HepG2 (cell line): ENCODE results near the gene EPHB3. TPM values are rescaled to one million over a fixed set of nuclear protein-coding genes. Genes with fewer than 3 reads are reported as not detected.

ENCODE experiments used
- ATAC-seq: fragments of 200-7000 bp; cut with Tn5 transposase; 3 replicates; pipeline ENCODE4 v1.9.1; 2020; ENCODE audit warnings: mild to moderate bottlenecking, moderate library complexity
- BruUV-seq: library from RNA; stranded (reverse); fragments of 400-500 nt; replicated peaks from 2 replicates; lab custom pipeline; 2021; lab: Mats Ljungman, UMichigan
- CTCF ChIA-PET: fragments of 300-600 bp; formaldehyde crosslinking; extraction: SDS; loops from one replicate; lab custom pipeline; 2021; ENCODE audit warnings: low total read pairs, inconsistent platforms, low intra/inter-chr PET ratio; lab: Yijun Ruan, JAX
- POLR2A ChIA-PET: fragments of 350-600 bp; sonication (Branson Sonifier 250); formaldehyde crosslinking; loops from one replicate; lab custom pipeline; 2020; ENCODE audit warnings: antibody characterized with exemption, inconsistent platforms; lab: Yijun Ruan, JAX
- DNase-seq: peaks from one replicate; pipeline ENCODE4 v3.0.0-alpha.2; 2015; ENCODE audit warnings: low spot score
- FAIRE-seq: peaks from 3 replicates; lab custom pipeline; 2011; peaks lifted over from hg19 to GRCh38; lab: Jason Lieb, UNC
- H2AFZ ChIP-seq: one replicate; pipeline ENCODE4 v1.6.1; 2011; ENCODE audit warnings: low read length, inconsistent platforms
- H3K27ac ChIP-seq: fragments of 300-600 bp; 3 replicates; pipeline ENCODE4 v1.8.0; 2011; ENCODE audit warnings: mixed run types, mild to moderate bottlenecking, mixed read lengths, low read length, inconsistent platforms; ENCODE audit not compliant: insufficient read depth; ENCODE audit errors: extremely low read length
- H3K27me3 ChIP-seq, 2 experiments: fragments of 200-600 bp in 1 of 2; 2 replicates in 1 of 2; 3 replicates in 1 of 2; pipeline versions ENCODE4 v1.6.0 to v1.8.0; 2011; ENCODE audit warnings: low read length in 2 of 2, mild to moderate bottlenecking in 2 of 2, moderate library complexity in 2 of 2, inconsistent platforms in 1 of 2; ENCODE audit not compliant: insufficient read depth in 2 of 2, control insufficient read depth in 1 of 2
- H3K36me3 ChIP-seq, 2 experiments: fragments of 200-600 bp in 1 of 2; replicated peaks in 1 of 2; 2 replicates in 1 of 2; 3 replicates in 1 of 2; pipeline versions ENCODE4 v1.5.1 to v1.8.0; 2011; ENCODE audit warnings: low read length in 2 of 2, inconsistent platforms in 1 of 2; ENCODE audit not compliant: insufficient read depth in 2 of 2, control insufficient read depth in 1 of 2
- H3K4me1 ChIP-seq: 2 replicates; pipeline ENCODE4 v1.5.1; 2012; ENCODE audit warnings: low read length, inconsistent platforms; ENCODE audit not compliant: insufficient read depth
- H3K4me2 ChIP-seq: 2 replicates; pipeline ENCODE4 v1.6.0; 2011; ENCODE audit warnings: low read depth, low read length, inconsistent platforms
- H3K4me3 ChIP-seq, 3 experiments: fragments of 200-600 bp in 1 of 3; sonication (generic), shearing (Covaris generic) in 1 of 3; replicated peaks in 1 of 3; 2 replicates each; pipeline ENCODE4 v1.5.1; 2011 to 2016; ENCODE audit warnings: low read length in 3 of 3, inconsistent platforms in 2 of 3, low read depth in 2 of 3, mild to moderate bottlenecking in 2 of 3, control low read depth in 1 of 3, mixed read lengths in 1 of 3; ENCODE audit not compliant: insufficient read depth in 1 of 3
- H3K79me2 ChIP-seq: one replicate; pipeline ENCODE4 v1.6.1; 2011; ENCODE audit warnings: low read length, inconsistent platforms; ENCODE audit not compliant: insufficient read depth
- H3K9ac ChIP-seq: 2 replicates; pipeline ENCODE4 v1.6.0; 2011; ENCODE audit warnings: mild to moderate bottlenecking, low read depth, low read length, inconsistent platforms; ENCODE audit not compliant: insufficient read depth
- H3K9me3 ChIP-seq: 2 replicates; pipeline ENCODE4 v1.5.1; 2012; ENCODE audit warnings: mild to moderate bottlenecking, low read length
- H4K20me1 ChIP-seq: 2 replicates; pipeline ENCODE4 v1.6.0; 2011; ENCODE audit warnings: inconsistent platforms, mild to moderate bottlenecking, low read length, moderate library complexity; ENCODE audit not compliant: insufficient read depth
- ERF ChIP-seq: IDR thresholded peaks from 2 replicates; pipeline ENCODE4 v1.6.1; 2018; ENCODE audit warnings: missing biosample characterization, missing genetic modification reagents
- KLF12 ChIP-seq: sonication (generic); formaldehyde crosslinking; IDR thresholded peaks from 2 replicates; pipeline ENCODE4 v1.4.0; 2020; ENCODE audit warnings: missing genetic modification reagents, borderline replicate concordance
- MED8 ChIP-seq: sonication (generic); formaldehyde crosslinking; IDR thresholded peaks from 2 replicates; pipeline ENCODE4 v1.8.1; 2023; ENCODE audit warnings: mild to moderate bottlenecking, missing genetic modification reagents; ENCODE audit not compliant: insufficient replicate concordance
- MIER3 ChIP-seq: IDR thresholded peaks from 2 replicates; pipeline ENCODE4 v1.6.1; 2016; ENCODE audit warnings: missing compliant biosample characterization, borderline replicate concordance
- NFKBIZ ChIP-seq: IDR thresholded peaks from 2 replicates; pipeline ENCODE4 v1.6.1; 2018; ENCODE audit warnings: missing genetic modification reagents, missing compliant biosample characterization
- TOPORS ChIP-seq: sonication (generic); formaldehyde crosslinking; IDR thresholded peaks from 2 replicates; pipeline ENCODE4 v1.8.0; 2023; ENCODE audit warnings: mild to moderate bottlenecking, missing genetic modification reagents
- ZBTB25 ChIP-seq: IDR thresholded peaks from 2 replicates; pipeline ENCODE4 v1.6.1; 2018; ENCODE audit warnings: missing genetic modification reagents
- ZFP62 ChIP-seq: sonication (generic); formaldehyde crosslinking; IDR thresholded peaks from 2 replicates; pipeline ENCODE4 v1.4.0; 2020; ENCODE audit warnings: missing genetic modification reagents
- ZNF124 ChIP-seq: sonication (generic); formaldehyde crosslinking; IDR thresholded peaks from 2 replicates; pipeline ENCODE4 v1.4.0; 2020; ENCODE audit warnings: missing genetic modification reagents
- ZNF263 ChIP-seq: sonication (generic); formaldehyde crosslinking; IDR thresholded peaks from 2 replicates; pipeline ENCODE4 v1.4.0; 2020; ENCODE audit warnings: missing genetic modification reagents
- ZNF362 ChIP-seq: sonication (generic); formaldehyde crosslinking; IDR thresholded peaks from 2 replicates; pipeline ENCODE4 v1.4.0; 2020; ENCODE audit warnings: missing genetic modification reagents, mild to moderate bottlenecking, borderline replicate concordance
- ZNF562 ChIP-seq: sonication (generic); formaldehyde crosslinking; IDR thresholded peaks from 2 replicates; pipeline ENCODE4 v1.8.0; 2022; ENCODE audit warnings: missing genetic modification reagents, borderline replicate concordance
- ZSCAN20 ChIP-seq: sonication (generic); formaldehyde crosslinking; IDR thresholded peaks from 2 replicates; pipeline ENCODE4 v1.4.0; 2020; ENCODE audit warnings: missing genetic modification reagents, mild to moderate bottlenecking, borderline replicate concordance
- ZSCAN29 ChIP-seq: sonication (generic); formaldehyde crosslinking; conservative IDR thresholded peaks from 2 replicates; pipeline ENCODE4 v1.4.0; 2020; ENCODE audit warnings: mild to moderate bottlenecking, missing genetic modification reagents
- WGBS: methylation state at CpG from one replicate; pipeline ENCODE4 v1.1.6; 2017; ENCODE audit warnings: low lambda C conversion rate; 5-methylcytosine and 5-hydroxymethylcytosine counted together
- in situ Hi-C: cut with HindIII; loops from 2 replicates; pipeline ENCODE4 v1.10.0; 2017; ENCODE audit warnings: low pct_unique_long_range_greater_than_20kb; ENCODE audit not compliant: extremely low pct_ligation_motif_present
- intact Hi-C: fragments of 100-400 bp; cut with micrococcal nuclease; formaldehyde crosslinking; loops from one replicate; pipeline ENCODE4 v1.10.0; 2022; ENCODE audit not compliant: unreplicated experiment
- polyA plus RNA-seq, 8 experiments: library from polyadenylated mRNA; depleted of rRNA in 3 of 8; stranded (reverse) in 7 of 8; unstranded in 1 of 8; fragments of >200 nt; fragmentation: Illumina TruSeq in 4 of 8; extraction: Trizol in 4 of 8; gene quantifications; 2 replicates each; pipeline versions ENCODE4 v1.2.1 to v1.2.3, GENCODE V29; 2011 to 2016; ENCODE audit warnings: low read depth in 4 of 8, missing spikeins in 1 of 8, mixed read lengths in 1 of 8; ENCODE audit not compliant: insufficient read depth in 1 of 8
- total RNA-seq, 5 experiments: library from RNA; depleted of rRNA; stranded (reverse); fragments of >200 nt; fragmentation: Illumina TruSeq; extraction: Trizol; gene quantifications; 2 replicates each; pipeline ENCODE4 v1.2.3, GENCODE V29; 2016; ENCODE audit warnings: low read depth in 1 of 5
- TF ChIP-seq, protein P1 (sequence below), 2 experiments: sonication (generic) in 1 of 2; formaldehyde crosslinking in 1 of 2; IDR thresholded peaks; 2 replicates each; pipeline versions ENCODE4 v1.4.0 to v1.6.1; 2018 to 2020; ENCODE audit warnings: missing genetic modification reagents in 2 of 2, borderline replicate concordance in 1 of 2, low read depth in 1 of 2, mild to moderate bottlenecking in 1 of 2, missing biosample characterization in 1 of 2
- TF ChIP-seq, protein P2 (sequence below): sonication (generic); formaldehyde crosslinking; IDR thresholded peaks from 2 replicates; pipeline ENCODE4 v1.4.0; 2020; ENCODE audit warnings: missing genetic modification reagents

EPHB3 gene
- total and polyA plus RNA-seq, 2 of the 13 experiments (the other 11 are each of a cell fraction or from before 2014, with no cell fraction given) = 0.01 TPM; not detected in 1

GRCh38 chr3:184567946-184568559 is 6.5 kb downstream of the EPHB3 start (continued):
- TF ChIP-seq, protein P1, sequence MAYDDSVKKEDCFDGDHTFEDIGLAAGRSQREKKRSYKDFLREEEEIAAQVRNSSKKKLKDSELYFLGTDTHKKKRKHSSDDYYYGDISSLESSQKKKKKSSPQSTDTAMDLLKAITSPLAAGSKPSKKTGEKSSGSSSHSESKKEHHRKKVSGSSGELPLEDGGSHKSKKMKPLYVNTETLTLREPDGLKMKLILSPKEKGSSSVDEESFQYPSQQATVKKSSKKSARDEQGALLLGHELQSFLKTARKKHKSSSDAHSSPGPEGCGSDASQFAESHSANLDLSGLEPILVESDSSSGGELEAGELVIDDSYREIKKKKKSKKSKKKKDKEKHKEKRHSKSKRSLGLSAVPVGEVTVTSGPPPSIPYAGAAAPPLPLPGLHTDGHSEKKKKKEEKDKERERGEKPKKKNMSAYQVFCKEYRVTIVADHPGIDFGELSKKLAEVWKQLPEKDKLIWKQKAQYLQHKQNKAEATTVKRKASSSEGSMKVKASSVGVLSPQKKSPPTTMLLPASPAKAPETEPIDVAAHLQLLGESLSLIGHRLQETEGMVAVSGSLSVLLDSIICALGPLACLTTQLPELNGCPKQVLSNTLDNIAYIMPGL (CRISPR knock-in tag; IDR thresholded peaks at IDR 0.05; ENCODE audit: borderline replicate concordance in 1 of 2, low read depth in 1 of 2) = no peak
- no peak for TF ChIP-seq MIER3 (CRISPR knock-in tag)
- TF ChIP-seq, protein P2, sequence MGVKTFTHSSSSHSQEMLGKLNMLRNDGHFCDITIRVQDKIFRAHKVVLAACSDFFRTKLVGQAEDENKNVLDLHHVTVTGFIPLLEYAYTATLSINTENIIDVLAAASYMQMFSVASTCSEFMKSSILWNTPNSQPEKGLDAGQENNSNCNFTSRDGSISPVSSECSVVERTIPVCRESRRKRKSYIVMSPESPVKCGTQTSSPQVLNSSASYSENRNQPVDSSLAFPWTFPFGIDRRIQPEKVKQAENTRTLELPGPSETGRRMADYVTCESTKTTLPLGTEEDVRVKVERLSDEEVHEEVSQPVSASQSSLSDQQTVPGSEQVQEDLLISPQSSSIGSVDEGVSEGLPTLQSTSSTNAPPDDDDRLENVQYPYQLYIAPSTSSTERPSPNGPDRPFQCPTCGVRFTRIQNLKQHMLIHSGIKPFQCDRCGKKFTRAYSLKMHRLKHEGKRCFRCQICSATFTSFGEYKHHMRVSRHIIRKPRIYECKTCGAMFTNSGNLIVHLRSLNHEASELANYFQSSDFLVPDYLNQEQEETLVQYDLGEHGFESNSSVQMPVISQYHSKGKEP (CRISPR knock-in tag) = no peak
- no peak for TF ChIP-seq ZBTB25 (CRISPR knock-in tag)
- no peak for TF ChIP-seq ZNF124 (CRISPR knock-in tag)
- no peak for TF ChIP-seq ERF (CRISPR knock-in tag)

DNA sequence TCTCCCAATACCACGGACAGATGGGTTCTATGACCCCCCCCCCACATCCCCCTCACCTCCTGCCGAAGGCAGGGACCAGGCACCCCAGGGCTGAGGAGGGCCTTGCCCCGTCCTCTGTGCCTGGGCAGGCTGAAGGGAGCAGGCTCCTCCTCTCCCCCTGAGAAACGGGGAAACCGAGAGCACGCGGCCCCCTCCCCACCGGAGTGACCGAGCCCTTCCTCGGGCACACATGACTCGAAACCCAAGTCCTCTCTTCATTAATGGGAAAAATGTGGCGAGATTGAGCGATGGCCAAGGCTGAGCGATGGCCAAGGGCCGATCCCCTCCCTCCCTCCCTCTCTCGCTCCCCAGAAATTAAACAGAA is 7.0 kb downstream of the EPHB3 start:
- CTCF ChIA-PET = no interaction called here
- intact Hi-C loops = loop anchor here (5.0 kb wide), 1 partner anchor 144 kb away; the partner anchor contains the start of gene MAGEF1

More for the DNA sequence above, 7.0 kb downstream of the EPHB3 start:
- no peaks in the 10 kb centered on the region for H3K4me1 ChIP-seq
- H3K79me2 ChIP-seq = no peaks in the 10 kb centered on the region
- peaks cover 21 to 82% of the 10 kb centered on the region in 2 experiments for H3K27me3 ChIP-seq
- no TSS peak for BruUV-seq
- WGBS = 29% methylated on average over 14 of the region's 16 CpGs
- no peak overlapping the region for H2AFZ ChIP-seq
- ATAC-seq = no peak
- in situ Hi-C loops = no loop called here
- no peak overlapping the region for H3K4me3 ChIP-seq
- H3K4me2 ChIP-seq = no peak overlapping the region
- DNase-seq = no peak
- H3K36me3 ChIP-seq = no peaks in the 10 kb centered on the region
- POLR2A ChIA-PET = no interaction called here
- FAIRE-seq = no peak
- H3K9me3 ChIP-seq = no peaks in the 10 kb centered on the region
- H4K20me1 ChIP-seq = no peaks in the 10 kb centered on the region
- no peak overlapping the region for H3K27ac ChIP-seq
- TF ChIP-seq ZNF562 (CRISPR knock-in tag) = no peak
- TF ChIP-seq KLF12 (CRISPR knock-in tag) = no peak
- TF ChIP-seq TOPORS = no peak
- no peak for TF ChIP-seq NFKBIZ
- TF ChIP-seq ZFP62 (CRISPR knock-in tag) = no peak
- TF ChIP-seq ZSCAN29 (CRISPR knock-in tag) = no peak
- no peak for TF ChIP-seq ZNF362 (CRISPR knock-in tag)
- no peak for TF ChIP-seq ZNF263 (CRISPR knock-in tag)
- TF ChIP-seq ZSCAN20 (CRISPR knock-in tag) = no peak
- no peak for TF ChIP-seq MED8 (CRISPR knock-in tag)
- H3K9ac ChIP-seq = no peak overlapping the region
